ENCODE data around the gene MISP. TPM values are rescaled to one million over a fixed set of nuclear protein-coding genes. Genes with fewer than 3 reads are reported as not detected.

Gene MISP
- total RNA-seq, 2 experiments from 2014 or later: not detected

DNA sequence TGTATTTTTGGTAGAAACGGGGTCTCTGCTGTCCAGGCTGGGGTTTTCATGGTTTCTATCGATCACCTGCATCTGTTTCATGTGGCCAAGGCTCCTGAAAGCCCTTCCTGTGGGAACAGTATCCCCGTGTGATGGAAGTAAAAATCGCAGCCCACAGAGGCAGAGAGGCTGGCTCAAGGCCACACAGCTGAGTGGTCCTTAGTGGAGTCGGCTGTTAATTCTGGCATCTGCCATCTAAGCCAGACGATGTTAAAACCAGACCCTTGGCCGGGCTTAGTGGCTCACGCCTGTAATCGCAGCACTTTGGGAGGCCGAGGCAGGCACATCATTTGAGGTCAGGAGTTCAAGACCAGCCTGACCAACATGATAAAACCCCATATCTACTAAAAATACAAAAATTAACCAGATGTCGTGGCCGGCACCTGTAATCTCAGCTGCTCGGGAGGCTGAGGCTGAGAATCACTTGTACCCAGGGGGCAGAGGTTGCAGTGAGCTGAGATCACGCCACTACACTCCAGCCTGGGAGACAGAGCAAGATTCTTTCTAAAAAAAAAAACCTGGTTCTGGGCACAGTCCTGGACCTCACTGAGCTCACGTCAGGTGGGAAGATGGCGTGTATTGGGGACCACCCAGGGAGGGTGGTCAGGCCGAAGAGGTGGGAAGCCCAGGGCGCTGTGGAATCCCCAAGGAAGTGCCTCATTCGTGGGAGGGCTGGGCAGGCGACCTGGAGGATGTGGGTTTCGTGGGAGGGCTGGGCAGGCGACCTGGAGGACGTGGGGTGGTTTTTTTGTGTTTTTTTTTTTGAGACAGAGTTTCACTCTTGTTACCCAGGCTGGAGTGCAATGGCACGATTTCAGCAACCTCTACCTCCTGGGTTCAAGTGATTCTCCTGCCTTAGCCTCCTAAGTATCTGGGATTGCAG lies 18.5 kb upstream of the MISP start:
- Histone ChIP-seq H3K27me3 (ENCODE audit: control insufficient read depth in 1 of 2, insufficient read depth in 2 of 2, low read length in 2 of 2) (no peaks in the 10 kb centered on the region), H3K4me3 (ENCODE audit: low read length) (no peak overlapping the region), H3K4me1 (ENCODE audit: insufficient read depth, low read length) (peaks cover 20% of the 10 kb centered on the region), H3K36me3 (ENCODE audit: insufficient read depth, low read length) (no peaks in the 10 kb centered on the region), H3K9me3 (ENCODE audit: control insufficient read depth in 1 of 2, insufficient read depth in 1 of 2, low read length in 2 of 2) (no peaks in the 10 kb centered on the region), H3K27ac (ENCODE audit: low read depth in 1 of 2, low read length in 2 of 2) (no peak overlapping the region)
- no peak overlapping the region for H3K4me3 Mint-ChIP-seq
- peaks cover 6% of the 10 kb centered on the region for H3K4me1 Mint-ChIP-seq (ENCODE audit: low read depth)
- TF ChIP-seq, protein P1, sequence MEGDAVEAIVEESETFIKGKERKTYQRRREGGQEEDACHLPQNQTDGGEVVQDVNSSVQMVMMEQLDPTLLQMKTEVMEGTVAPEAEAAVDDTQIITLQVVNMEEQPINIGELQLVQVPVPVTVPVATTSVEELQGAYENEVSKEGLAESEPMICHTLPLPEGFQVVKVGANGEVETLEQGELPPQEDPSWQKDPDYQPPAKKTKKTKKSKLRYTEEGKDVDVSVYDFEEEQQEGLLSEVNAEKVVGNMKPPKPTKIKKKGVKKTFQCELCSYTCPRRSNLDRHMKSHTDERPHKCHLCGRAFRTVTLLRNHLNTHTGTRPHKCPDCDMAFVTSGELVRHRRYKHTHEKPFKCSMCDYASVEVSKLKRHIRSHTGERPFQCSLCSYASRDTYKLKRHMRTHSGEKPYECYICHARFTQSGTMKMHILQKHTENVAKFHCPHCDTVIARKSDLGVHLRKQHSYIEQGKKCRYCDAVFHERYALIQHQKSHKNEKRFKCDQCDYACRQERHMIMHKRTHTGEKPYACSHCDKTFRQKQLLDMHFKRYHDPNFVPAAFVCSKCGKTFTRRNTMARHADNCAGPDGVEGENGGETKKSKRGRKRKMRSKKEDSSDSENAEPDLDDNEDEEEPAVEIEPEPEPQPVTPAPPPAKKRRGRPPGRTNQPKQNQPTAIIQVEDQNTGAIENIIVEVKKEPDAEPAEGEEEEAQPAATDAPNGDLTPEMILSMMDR (IDR thresholded peaks at IDR 0.05): no peak
- ChIA-PET POLR2A (no interaction called here), CTCF (interaction anchor here (0.6 to 1.9 kb wide), 3 partner anchors 59 to 148 kb away, joined by 3 to 25 read pairs (median 3); no protein-coding TSS in a partner anchor)
- H3K27ac Mint-ChIP-seq: no peak overlapping the region
- ATAC-seq (ENCODE audit: poor library complexity) (no peak), DNase-seq (peak in 1 of 14 experiments; percentile 38)
- H3K36me3 Mint-ChIP-seq (ENCODE audit: low read depth): no peaks in the 10 kb centered on the region
- intact Hi-C loops (cut with DNase I, micrococcal nuclease): no loop called here
- H3K9me3 Mint-ChIP-seq: no peaks in the 10 kb centered on the region
- no peaks in the 10 kb centered on the region for H3K27me3 Mint-ChIP-seq

DNA sequence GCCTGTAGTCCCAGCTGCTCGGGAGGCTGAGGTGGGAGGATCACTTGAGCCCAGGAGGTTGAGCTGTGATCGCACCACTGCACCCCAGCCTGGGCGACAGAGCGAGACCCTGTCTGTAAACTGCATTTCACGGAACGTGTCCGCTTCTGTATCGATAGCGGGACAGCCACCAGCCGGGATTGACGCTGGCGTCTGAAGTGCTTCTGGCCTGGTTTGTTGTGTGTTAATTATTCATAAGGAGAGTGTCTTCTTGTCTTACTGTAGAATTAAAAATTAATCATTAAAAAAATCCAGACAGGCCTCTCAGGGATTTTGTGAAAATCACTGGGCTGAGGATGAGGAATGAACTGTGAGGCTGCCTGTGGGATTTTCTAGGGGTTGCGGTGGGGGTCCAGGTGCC lies 16.2 kb upstream of the MISP start:
- Histone ChIP-seq H3K27ac (ENCODE audit: low read depth in 1 of 2, low read length in 2 of 2) (no peak overlapping the region), H3K36me3 (ENCODE audit: insufficient read depth, low read length) (no peaks in the 10 kb centered on the region), H3K27me3 (ENCODE audit: control insufficient read depth in 1 of 2, insufficient read depth in 2 of 2, low read length in 2 of 2) (no peaks in the 10 kb centered on the region), H3K9me3 (ENCODE audit: control insufficient read depth in 1 of 2, insufficient read depth in 1 of 2, low read length in 2 of 2) (no peaks in the 10 kb centered on the region), H3K4me3 (ENCODE audit: low read length) (no peak overlapping the region), H3K4me1 (ENCODE audit: insufficient read depth, low read length) (peaks cover 24% of the 10 kb centered on the region)
- Mint-ChIP-seq H3K27ac (no peak overlapping the region), H3K36me3 (ENCODE audit: low read depth) (no peaks in the 10 kb centered on the region), H3K4me3 (no peak overlapping the region), H3K4me1 (ENCODE audit: low read depth) (peaks cover 6% of the 10 kb centered on the region), H3K9me3 (no peaks in the 10 kb centered on the region), H3K27me3 (no peaks in the 10 kb centered on the region)
- ChIA-PET CTCF (interaction anchor here (0.6 to 1.9 kb wide), 12 partner anchors 9 to 155 kb away, joined by 3 to 25 read pairs (median 4); partner anchors contain the start of gene RNF126), POLR2A (interaction anchor here (0.6 to 1.8 kb wide), 3 partner anchors 71 to 74 kb away, joined by 3 to 10 read pairs (median 3); partner anchors contain the start of gene RNF126)
- no peak for ATAC-seq (ENCODE audit: poor library complexity)
- no peak for DNase-seq
- intact Hi-C loops (cut with DNase I, micrococcal nuclease): loop anchor here (1.0 kb wide), 3 partner anchors 54 to 150 kb away; no protein-coding TSS in a partner anchor
- TF ChIP-seq, protein P1 (IDR thresholded peaks at IDR 0.05): no peak

DNA sequence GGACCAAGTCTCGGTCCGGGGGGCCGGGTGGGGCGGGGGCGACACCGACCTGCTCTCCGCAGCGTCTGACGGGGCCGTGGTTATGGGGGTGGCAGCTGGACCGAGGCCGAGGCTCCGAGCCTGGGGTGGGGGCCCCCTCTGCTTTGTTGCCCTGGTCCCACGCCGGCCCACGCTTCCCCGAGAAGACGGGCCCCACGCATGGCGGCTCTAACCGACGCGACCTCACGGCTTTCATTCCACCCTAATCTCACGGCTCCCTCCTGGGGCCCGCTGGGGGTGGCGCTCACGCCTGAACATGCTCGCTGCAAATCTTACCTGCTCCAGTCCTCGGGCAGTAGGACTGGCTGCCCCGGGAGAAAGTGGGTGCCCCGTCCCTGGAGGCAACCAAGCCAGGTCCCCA lies 14.8 kb upstream of the MISP start:
- H3K27ac Mint-ChIP-seq: no peak overlapping the region

More for the DNA sequence above, 14.8 kb upstream of the MISP start:
- Histone ChIP-seq H3K27ac (ENCODE audit: low read depth in 1 of 2, low read length in 2 of 2) (no peak overlapping the region), H3K9me3 (ENCODE audit: control insufficient read depth in 1 of 2, insufficient read depth in 1 of 2, low read length in 2 of 2) (no peaks in the 10 kb centered on the region), H3K4me3 (ENCODE audit: low read length) (no peak overlapping the region), H3K36me3 (ENCODE audit: insufficient read depth, low read length) (no peaks in the 10 kb centered on the region), H3K27me3 (ENCODE audit: control insufficient read depth in 1 of 2, insufficient read depth in 2 of 2, low read length in 2 of 2) (no peaks in the 10 kb centered on the region), H3K4me1 (ENCODE audit: insufficient read depth, low read length) (peaks cover 24% of the 10 kb centered on the region)
- H3K36me3 Mint-ChIP-seq (ENCODE audit: low read depth): no peaks in the 10 kb centered on the region
- POLR2A ChIA-PET: no interaction called here
- intact Hi-C loops (cut with DNase I, micrococcal nuclease): no loop called here
- no peaks in the 10 kb centered on the region for H3K9me3 Mint-ChIP-seq
- CTCF ChIA-PET: no interaction called here
- H3K4me3 Mint-ChIP-seq: no peak overlapping the region
- DNase-seq (peak in 1 of 14 experiments; percentile 36), ATAC-seq (ENCODE audit: poor library complexity) (no peak)
- H3K27me3 Mint-ChIP-seq: no peaks in the 10 kb centered on the region
- TF ChIP-seq, protein P1 (IDR thresholded peaks at IDR 0.05): no peak
- H3K4me1 Mint-ChIP-seq (ENCODE audit: low read depth): peaks cover 6% of the 10 kb centered on the region

Measured in CD4-positive, alpha-beta T cell (primary cell).